SHP77 treated with DMSO at 0.1 percent for 48 hours (cell line): ENCODE measurements around the gene MED27.
A peak's percentile ranks its signal among the peaks of the same experiment; 100 is the strongest.

Experiments
- DNase-seq: peaks from one replicate; lab custom pipeline; 2025; lab: John Stamatoyannopoulos, UW

MED27 gene

DNA sequence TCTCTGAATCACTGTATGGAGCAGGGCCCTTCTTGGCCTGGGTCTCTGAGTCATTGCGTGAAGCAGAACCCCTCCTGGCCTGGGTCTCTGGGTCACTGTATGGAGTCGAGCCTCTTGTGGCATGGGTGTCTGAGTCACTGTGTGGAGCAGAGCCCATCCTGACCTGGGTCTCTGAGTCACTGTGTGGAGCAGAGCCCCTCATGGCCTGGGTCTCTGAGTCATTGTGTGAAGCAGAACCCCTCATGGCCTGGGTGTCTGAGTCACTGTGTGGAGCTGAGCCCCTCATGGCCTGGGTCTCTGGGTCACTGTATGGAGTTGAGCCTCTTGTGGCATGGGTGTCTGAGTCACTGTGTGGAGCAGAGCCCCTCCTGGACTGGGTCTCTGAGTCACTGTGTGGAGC, 245.8 kb downstream of the MED27 start:
- no peak for DNase-seq

DNA sequence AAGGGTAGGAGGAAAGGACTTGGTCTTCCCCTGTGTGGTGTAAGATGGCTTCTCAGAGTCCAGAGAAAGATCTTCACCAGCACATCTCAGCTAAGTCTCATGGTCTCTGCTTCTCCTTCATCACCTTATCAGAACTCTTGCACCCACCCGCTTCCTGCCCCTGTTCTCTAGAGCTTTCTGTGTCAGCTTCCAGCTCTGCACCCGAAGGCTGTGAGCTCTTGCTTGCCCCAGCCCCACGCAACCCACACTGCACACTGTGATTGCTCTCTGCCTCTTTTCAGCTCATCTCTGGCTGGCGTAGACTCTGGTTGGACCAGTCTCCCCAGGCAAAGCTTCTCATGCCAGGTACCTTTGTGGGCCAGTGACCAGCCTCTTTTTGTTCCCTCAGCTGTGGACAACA, 246.6 kb downstream of the MED27 start:
- DNase-seq = no peak

DNA sequence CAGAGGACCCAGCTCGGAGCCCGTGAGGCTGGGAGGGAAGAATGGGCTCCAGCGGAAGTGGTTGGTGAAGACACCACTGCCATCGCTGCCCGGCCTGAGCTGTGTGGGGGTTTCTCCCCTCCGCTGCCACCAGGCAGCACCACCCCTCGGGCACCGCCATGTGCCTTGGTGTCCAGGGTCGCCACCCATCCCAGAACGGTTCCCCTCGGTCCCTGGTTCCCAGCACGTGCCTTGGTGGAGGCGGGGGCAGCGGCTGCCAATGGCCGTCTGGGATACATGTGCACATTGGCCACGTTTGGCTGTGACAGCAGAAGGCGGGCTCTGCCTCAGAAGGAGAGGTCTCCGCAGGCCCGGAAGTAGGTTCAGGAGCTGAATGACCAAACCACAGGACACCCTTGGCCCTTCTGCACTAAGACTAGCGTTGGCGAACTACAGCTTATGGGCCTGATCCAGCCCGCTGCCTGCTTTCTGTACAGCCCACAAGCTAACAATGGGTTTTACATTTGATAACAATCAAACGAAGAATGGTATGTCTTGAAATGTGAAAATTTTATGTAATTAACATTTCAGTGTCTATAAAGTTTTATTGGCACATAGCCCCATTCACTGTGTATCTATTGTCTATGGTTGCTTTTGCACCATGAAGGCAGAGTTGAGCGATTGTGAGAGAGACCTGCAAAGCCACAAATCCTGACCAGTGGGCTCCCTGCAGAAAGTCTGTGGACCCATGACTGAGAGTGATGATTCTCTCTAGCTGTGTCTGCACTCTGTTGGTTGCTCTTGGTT, 248.1 kb downstream of the MED27 start:
- DNase-seq = no peak

DNA sequence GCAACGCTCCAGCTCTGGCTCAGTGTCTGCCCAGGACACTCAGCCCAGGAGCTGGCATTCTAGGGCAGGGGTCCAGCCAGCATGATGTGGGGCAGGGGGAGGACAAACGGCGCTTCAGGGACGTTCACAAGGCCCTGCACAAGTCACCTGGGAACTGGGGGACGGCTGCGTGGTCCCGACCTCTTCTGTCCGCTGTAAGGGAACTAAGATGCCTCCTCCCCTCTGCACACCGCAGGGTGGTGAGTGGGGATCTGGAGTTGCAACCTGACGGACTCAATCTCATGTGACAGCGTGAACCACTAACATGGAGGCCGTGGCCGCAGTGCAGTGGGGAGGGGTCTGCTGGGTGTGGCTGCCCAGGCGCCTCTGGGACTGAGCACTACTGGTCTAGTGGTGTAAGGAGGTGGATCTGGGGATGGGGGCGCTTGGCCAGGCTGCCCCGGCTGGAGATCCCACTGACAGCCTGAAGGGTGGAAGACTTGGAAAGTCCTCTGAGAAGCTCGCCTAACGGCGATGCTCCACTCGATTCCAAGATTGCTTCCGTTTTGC, 251.8 kb downstream of the MED27 start:
- no peak for DNase-seq

DNA sequence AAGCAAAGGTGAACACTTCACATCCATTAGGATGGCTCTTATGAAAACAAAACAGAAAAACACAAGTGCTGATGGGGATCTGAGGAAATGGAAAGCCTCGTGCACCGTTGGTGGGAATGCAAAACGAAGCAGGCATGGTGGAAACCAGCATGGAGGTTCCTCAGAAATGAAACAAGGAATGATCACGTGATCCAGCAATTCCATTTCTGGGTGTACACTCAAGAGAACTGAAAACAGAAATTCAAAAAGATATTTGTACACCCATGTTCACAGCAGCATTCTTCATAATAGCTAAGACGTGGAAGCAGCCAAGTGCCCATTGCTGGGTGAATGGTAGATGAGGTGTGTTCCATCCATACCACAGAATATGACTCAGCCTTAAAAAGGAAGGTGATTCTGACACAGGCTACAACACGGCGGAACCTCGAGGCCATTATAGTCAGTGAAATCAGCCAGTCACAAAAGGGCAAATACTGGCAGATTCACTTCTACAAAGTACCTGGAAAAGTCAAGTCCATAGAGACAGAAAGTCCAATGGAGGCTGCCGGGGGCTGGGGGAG, 252.6 kb downstream of the MED27 start:
- DNase-seq = no peak

DNA sequence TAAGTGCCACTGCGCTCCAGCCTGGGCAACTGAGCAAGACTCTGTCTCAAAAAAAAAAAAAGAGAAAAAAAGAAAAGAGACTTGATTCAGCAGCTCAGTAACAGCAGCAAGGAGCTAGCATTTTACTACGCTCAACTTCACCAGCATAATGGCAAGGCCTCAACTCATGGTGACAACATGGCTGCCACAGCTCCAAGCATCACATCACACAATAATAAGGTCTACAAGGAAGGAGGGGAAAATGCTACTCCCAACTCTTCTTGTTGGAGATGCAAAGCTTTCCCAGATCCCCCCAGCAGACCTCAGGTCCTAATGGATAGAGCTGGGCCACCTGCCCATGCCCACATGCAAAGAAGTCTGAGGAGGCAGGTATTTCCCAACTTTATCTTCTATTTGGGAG, 253.6 kb downstream of the MED27 start:
- no peak for DNase-seq

DNA sequence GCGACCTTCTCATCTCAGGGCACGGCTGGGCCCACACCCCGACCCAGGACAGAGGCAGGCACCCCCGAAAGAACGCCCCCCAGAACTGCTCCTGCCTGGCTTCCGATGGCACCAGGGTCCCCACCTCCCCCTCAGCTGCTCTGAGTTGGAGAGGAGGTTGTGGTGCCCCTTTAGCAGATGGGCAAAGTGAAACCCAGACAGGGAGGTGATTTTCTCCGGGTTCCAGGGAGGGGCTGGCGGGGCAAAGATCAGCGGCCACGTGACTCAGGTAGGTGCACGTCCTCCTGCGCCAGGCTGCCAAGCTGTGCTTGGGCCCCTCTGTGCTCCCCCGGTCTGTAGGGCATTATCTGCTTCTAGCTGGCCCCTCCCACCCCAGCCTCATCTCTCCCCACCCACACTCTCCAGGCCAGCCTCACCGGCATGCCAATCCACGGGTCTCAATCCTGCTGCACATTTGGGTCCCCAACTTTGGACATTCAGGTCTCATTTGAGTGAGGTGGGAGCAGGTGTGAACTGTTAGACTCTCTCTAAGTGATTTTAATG, 254.6 kb downstream of the MED27 start:
- no peak for DNase-seq

DNA sequence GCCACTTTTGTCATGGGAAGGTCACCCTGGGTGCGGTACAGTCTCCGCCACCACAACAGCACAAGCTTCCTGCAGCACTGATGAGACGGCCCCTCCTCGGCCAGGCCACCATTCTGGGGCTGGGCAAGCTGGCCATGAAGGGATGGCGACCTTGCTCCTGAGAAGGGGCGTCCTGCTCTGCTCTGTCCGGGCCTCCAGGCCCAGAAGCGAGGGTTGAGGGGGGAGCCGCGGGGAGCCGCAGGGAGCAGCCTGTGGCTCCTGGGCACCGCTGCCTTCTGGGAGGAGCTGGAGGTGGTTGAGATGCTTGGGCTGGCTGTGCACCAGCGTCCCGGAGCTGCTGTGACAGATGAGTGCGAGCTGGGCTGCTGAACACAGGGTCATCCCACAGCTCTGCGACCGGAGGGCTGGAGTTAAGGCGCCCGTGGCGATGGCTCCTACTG, 255.5 kb downstream of the MED27 start:
- DNase-seq = no peak

DNA sequence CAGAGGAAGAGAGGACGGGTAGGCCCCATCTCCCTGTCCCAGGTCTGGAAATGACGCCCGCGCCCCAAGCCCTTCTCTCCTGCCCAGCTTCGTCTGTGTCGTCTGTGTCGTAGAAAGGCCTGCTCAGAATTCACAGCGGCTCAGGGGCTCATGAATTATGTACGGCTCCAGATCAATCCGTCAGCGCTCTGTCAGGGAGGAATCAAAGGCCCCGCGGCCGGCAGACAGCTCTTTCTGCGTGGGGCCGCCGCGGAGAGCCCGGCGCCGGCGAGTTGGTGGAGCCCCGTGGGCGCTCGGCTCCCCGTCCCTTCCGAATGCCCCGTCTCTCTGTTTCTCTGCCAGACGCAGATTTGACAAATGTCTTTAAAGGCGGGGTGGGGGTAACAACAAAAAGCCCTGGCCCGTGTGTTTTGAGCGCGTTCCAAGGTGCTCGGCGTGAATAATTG, 255.9 kb downstream of the MED27 start:
- DNase-seq = no peak

DNA sequence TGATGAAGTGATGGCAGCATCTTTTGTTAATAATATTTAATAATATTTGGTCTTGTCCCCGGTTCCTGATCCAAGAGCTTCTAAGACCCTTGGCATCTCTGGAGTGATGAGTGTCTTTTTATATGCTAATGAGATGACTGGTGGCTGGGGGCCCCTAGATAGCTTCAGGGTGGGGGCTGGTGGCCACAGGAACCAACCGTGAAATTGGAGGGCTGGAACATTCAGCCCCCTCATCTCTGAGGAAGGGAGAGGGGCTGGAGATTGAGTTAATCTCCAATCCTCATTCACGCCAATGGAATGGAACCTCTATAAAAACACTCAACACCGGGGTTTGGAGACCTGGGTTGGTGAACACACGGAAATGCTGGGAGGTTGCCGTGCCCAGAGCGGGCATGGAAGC, 261.6 kb downstream of the MED27 start:
- DNase-seq = no peak

DNA sequence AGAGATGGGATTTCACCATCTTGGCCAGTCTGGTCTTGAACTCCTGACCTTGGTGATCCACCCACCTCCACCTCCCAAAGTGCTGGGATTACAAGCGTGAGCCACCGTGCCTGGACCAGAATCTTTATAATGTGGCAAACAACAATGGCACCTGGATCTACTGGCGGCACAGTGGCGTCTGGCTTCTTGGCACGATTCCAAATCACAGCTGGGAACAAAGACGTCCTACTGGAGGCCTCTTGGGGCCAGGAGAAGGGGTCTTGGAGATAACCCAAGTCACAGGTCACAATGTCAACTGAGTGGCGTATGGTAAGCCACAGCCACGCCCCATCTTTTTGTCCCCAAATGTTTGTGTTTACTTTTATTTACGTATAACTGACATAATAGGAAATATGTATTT, 262.0 kb downstream of the MED27 start:
- peak; percentile 63 for DNase-seq

DNA sequence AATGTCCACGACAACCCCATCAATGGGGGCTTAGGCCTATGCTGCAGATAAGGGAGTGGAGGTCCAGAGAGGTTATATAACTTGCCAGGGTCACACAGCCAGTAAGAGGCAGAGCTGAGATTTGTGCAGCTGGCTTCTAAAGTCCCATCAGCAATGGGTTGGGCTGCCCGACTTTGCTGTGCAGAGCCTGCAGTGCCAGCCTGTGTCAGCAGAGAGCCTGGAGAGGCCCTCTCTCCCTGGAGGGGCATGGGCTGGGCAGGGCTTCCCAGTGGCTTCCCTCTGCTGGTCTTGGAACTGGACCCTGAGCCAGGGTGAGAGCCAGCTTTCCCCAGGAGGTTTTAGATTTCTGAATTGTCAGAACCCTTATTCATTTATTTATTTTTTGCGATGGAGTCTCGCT, 262.6 kb downstream of the MED27 start:
- DNase-seq = no peak

DNA sequence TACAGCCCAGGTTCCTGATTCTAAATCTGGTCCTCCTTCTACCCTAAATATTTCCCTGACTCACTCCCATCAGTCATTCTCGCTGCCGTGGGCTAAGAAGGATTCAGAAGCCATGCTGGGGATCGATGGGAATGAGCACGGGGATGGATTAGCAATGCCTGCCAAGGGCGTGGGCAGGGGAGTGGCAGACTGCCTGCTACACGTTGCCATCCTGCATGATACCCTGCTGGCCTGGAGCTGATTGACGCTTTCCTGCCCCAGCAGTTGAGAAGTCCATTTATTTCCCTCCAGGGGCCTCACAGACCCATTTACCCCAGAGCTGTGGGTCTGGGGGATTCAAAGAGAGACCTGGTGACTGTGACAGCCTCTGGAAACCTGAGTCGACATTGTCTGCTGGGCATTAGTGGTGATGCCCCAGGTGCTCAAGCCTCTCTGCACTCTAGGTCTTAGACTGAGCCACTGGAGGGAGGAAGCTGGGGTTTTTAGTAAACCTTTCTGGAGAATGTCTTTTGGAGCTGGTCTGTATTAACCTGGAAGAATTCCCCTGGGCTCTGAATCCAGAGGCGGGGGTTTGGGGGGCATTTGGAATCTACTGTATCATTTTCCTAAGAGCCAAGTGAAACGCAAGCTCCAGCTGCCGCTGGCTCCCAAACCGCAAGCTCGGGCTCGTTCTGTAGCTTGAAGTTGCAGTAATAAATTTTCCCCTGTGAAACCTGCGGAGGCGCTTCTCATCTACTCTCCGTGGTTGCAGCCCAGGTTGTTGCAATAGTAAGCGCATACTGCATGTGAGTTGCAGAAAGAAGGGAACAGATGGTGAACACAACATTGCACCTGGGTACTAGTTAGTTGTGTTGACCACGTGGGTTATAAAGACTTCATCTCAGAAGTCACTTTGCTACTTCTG, 263.4 kb downstream of the MED27 start:
- peak; percentile 46 for DNase-seq

DNA sequence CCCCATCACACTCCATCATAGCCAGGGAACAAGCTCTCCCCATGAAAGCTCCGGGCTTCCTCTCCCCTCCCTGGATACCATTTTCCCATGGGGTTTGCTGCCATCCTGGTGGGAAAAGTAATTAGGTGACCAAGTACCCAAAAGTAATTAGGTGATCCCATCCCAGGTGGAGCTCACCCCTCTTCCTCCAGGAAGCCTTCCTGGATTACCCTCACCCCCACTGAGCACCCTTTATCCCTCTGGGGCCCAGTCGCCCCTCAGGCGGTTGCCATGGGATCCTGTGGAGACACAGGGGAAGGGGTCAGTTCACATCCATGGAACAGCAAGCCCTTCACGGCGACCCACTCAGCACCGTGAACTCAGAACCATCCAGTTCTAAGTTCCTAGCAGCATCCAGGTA, 265.0 kb downstream of the MED27 start:
- no peak for DNase-seq

DNA sequence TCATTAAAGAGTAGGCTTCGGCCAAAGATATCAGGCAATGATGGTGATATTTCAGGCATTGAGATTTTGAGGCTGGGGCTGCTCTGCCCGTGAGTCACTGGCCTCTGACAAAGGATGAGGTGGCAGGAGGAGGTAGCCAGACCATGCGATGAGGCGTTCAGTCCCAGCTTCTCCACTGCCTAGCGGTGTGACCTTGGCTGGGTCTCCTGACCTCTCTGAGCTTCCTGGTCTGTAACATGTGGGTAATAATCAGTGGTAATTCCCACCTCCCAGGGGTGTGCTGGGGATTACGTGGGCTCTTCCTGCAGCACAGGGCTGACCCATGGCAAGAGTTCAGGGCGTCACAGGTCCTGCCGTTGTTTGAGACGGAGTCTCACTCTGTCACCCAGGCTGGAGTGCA, 266.6 kb downstream of the MED27 start:
- DNase-seq = no peak

DNA sequence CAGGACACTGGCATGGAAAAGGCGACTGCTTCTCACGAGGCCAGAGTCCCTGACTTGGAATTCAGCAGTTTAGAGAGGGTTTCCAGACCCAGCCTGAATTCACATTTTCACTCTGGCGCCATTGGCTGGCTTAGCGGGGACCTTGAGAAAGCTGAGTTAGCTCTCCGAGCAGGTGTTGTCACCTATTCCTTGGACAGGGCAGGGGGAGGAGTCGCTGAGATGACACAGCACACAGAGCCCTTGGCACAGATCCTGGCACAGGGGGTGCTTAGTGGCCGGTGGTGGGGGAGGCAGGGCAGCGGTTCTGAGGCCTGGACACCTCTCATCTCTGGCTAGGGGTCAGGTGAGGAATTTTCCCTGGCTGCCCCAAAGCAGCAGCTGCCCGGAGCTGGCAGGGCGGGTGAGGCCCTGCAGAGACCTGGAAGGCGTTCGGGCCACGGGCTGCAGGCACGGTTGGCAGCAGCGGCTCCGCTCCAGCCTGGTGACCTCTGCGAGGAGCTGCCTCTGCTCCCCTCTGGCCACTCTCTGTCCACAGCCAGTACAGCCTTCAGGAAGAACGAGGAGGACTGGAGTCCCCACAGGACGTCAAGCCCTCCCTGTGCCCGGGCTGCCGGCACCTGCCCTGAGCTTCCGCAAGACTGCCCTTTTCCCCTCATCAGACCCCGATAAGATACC, 267.4 kb downstream of the MED27 start:
- no peak for DNase-seq

DNA sequence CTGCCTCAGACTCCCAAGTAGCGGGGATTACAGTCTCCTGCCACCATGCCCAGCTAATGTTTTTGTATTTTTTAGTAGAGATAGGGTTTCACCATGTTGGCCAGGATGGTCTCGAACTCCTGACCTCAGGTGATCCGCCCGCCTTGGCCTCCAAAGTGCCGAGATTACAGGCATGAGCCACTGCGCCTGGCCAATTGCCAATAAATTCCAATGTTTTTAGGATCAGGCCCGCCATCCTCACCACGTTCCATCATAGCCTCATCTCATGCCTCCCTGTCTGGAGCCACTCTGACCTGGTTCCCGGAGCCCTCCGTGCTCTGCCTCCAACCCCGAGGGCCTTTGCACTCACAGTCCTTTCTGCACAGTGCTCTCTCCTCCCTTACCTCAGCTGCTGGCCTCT, 268.3 kb downstream of the MED27 start:
- no peak for DNase-seq

DNA sequence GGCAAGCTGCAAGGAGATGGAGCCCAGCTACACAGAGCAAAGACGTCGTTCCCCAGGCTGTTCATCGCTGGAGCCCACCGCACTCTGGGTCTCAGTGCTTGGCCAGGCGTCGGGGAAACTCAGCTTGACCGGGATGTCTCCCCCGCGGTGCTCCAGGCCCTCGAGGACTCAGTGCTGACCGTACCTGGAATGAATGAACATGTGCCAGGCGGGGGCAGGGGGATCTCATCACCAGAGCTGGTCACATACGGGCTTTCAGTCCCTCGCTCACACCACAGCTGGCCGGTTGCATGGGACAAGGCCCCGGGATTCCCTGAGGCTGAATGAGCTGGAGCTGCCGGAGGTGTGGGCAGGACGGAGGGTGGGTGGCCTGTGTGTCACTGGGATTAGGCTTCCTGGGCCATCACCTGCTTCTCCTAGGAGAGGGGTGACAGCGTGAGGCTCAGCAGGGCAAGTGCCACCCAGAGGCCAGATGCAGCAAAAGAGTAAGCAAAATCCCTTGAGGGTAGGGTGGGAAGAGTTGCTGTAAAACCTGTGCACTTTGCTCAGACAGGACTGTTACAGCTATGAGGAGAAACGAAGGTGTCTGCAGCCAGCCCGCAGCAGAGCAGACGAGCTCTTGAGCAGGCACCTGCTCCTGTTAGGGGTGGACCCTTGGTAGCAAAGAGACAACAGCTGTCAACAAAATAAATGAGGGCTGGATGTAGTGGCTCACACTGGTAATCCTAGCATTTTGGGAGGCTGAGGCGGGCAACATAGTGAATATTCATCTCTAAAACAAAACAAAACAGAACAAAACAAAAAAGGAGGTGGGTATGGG, 269.1 kb downstream of the MED27 start:
- DNase-seq = peak; percentile 75
